GM18499 (cell line): ENCODE measurements around the gene TEX29.

Experiments
- ATAC-seq: cut with Tn5 transposase; IDR thresholded peaks from one replicate; pipeline ENCODE4 v1.9.1; 2021; ENCODE audit warnings: moderate number of reproducible peaks; ENCODE audit not compliant: insufficient read depth, unreplicated experiment

Gene TEX29

GRCh38 chr13:111337741-111338140 is 17.3 kb downstream of the TEX29 start:
- ATAC-seq: no peak

- ATAC-seq: no peak
Observed at GRCh38 chr13:111338841-111339240, 18.4 kb downstream of the TEX29 start.

GRCh38 chr13:111339366-111340143 is 19.1 kb downstream of the TEX29 start:
- ATAC-seq: no peak

- ATAC-seq: no peak
Observed at GRCh38 chr13:111341886-111342285, 21.4 kb downstream of the TEX29 start.

- ATAC-seq: no peak
Observed at GRCh38 chr13:111342721-111343120, 22.3 kb downstream of the TEX29 start.

- no peak for ATAC-seq
Observed at GRCh38 chr13:111343186-111343805, 22.9 kb downstream of the TEX29 start.

- ATAC-seq: no peak
Observed at GRCh38 chr13:111344471-111345191, 24.2 kb downstream of the TEX29 start.

- no peak for ATAC-seq
Observed at GRCh38 chr13:111345682-111346081, 25.2 kb downstream of the TEX29 start.

GRCh38 chr13:111346101-111346680 is 25.7 kb downstream of the TEX29 start:
- ATAC-seq: no peak

- no peak for ATAC-seq
Observed at GRCh38 chr13:111347438-111347837, 27.0 kb downstream of the TEX29 start.

GRCh38 chr13:111353508-111353907 is 33.1 kb downstream of the TEX29 start:
- no peak for ATAC-seq

- ATAC-seq: no peak
Observed at GRCh38 chr13:111354789-111355188, 34.3 kb downstream of the TEX29 start.

- no peak for ATAC-seq
Observed at GRCh38 chr13:111356795-111357194, 36.4 kb downstream of the TEX29 start.

GRCh38 chr13:111359237-111359915 is 38.9 kb downstream of the TEX29 start:
- ATAC-seq: no peak

GRCh38 chr13:111359930-111360329 is 39.5 kb downstream of the TEX29 start:
- no peak for ATAC-seq

- no peak for ATAC-seq
Observed at GRCh38 chr13:111360452-111360851, 40.0 kb downstream of the TEX29 start.

- no peak for ATAC-seq
Observed at GRCh38 chr13:111361046-111361872, 40.8 kb downstream of the TEX29 start.

GRCh38 chr13:111361873-111362648 is 41.6 kb downstream of the TEX29 start:
- no peak for ATAC-seq

- no peak for ATAC-seq
Observed at GRCh38 chr13:111363121-111363520, 42.7 kb downstream of the TEX29 start.
